GM18507 (cell line): Measurements from ENCODE around the gene CELF4.

Experiments used
- DNase-seq: peaks from one replicate; pipeline ENCODE4 v3.0.0; 2011; ENCODE audit warnings: low read depth; ENCODE audit not compliant: insufficient read length; ENCODE audit errors: extremely low spot score
- FAIRE-seq: peaks from 2 replicates; lab custom pipeline; 2011; peaks lifted over from hg19 to GRCh38; lab: Jason Lieb, UNC

CELF4 gene

DNA sequence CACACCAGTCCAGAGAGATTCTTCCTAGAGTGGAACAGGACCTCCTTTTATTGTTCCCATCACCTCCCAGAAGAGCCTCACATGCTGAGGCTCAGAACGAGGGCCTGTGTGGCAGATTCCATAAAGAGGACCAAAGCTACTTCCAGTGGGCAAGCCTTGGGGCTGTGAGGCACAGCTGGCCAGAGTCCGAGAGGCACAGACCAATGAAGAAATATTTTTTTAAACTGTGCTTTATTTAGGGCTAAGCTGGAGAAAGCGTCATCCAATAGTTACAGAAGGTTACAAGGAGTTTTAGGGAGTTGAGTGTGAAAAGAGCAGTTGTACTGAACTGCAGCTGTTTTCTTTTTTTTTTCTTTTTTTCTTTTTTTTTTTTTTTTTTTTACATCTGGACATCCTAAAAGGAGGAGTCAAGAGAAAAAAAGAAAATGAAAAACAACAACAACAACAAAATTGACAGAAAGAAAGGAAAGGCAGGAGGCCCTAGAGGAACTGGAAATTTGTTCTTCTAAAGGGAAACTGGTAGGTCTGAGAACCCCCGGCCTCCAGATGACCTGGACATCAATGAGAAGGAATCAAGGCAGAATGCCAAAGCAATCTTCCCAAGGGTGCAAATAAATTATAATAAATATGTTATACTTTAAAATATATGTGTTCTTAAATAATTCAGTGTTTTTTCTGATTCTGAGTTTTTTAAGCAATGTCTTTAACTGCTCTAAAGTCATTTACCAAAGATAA, 322.6 kb downstream of the CELF4 start:
- FAIRE-seq (no peak), DNase-seq (no peak)

- DNase-seq (no peak), FAIRE-seq (no peak)
Observed at GRCh38 chr18:37242091-37242490, 323.5 kb downstream of the CELF4 start.

- FAIRE-seq (no peak), DNase-seq (no peak)
Observed at GRCh38 chr18:37238282-37239108, 327.1 kb downstream of the CELF4 start.

DNA sequence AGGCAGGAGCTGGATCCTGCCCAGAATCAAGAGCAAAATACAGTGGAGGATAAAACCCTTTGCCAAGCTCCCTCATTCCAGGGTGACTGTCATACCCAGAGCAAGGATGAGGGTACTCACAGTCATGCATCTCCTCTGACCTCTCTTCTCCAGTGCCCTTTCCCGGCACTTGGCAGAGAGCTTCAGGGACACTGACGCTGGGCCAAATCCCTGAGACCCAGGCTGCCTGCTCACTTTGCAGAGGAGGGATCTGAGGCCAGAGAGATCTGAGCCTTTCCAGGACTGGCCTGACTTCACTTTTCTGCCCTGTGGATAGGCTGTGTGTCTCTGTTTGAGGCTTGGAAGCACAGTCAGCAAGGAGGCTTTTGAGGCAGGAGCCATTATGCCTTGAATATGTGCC, 330.0 kb downstream of the CELF4 start:
- FAIRE-seq (no peak), DNase-seq (no peak)

DNA sequence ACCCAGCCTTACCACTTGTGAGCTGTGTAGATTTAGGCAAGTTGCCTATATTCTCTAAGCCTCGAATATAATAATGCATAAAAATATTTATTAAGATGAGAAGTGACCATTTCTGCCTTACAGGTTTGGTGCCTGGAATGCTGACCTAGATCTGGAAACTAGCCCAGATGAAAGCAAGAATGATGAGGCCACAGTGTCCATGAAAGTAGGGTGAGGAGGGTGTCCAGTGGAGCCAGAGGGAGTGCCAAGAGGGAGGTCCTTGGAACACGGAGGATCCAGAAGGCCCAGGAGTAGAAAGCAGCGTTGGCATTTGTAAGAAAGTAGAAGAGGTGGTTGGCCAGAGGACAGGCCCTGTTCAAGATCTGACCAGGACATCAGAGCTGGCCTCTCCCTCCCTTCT, 334.3 kb downstream of the CELF4 start:
- no peak for FAIRE-seq
- no peak for DNase-seq

GRCh38 chr18:37230768-37231167, 334.8 kb downstream of the CELF4 start:
- no peak for DNase-seq
- FAIRE-seq: no peak

DNA sequence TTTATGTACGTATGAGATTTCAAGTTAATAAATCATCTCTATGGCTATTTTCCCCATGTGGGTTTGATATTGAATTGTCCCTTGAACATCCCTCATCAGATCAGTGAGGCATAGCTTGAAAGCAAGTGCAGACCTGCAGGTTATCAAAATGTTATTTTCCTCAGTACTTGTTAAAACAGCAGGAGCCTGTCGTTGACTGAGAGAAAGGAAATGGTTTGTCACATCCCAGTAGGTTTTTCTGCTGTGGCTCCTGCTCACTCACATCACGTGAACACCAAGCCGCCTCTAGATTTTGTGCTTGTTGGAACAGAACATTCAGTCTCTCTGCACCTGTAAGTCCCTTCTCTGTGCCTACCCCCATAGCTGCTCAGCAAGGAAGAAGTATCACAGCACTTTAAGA, 340.3 kb downstream of the CELF4 start:
- FAIRE-seq (no peak), DNase-seq (no peak)

DNA sequence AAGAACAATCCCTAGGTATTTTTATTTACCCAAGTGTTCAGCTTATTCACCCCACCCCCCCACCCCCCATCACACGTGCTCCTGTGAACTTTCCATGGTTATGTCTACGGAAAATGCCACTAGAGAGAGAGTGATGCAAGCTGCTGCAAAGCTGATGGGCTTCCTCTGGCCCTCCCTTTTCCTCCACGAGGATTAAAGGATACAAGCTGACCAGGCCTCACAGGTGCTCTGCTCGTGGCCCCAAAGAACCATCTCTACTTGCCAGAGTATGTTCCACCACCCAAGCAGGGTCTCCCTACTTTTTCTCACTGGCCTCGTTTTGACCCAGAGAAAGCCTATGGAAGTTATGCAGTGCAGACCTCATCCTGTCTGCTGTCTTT, 342.6 kb downstream of the CELF4 start:
- FAIRE-seq (no peak), DNase-seq (no peak)

DNA sequence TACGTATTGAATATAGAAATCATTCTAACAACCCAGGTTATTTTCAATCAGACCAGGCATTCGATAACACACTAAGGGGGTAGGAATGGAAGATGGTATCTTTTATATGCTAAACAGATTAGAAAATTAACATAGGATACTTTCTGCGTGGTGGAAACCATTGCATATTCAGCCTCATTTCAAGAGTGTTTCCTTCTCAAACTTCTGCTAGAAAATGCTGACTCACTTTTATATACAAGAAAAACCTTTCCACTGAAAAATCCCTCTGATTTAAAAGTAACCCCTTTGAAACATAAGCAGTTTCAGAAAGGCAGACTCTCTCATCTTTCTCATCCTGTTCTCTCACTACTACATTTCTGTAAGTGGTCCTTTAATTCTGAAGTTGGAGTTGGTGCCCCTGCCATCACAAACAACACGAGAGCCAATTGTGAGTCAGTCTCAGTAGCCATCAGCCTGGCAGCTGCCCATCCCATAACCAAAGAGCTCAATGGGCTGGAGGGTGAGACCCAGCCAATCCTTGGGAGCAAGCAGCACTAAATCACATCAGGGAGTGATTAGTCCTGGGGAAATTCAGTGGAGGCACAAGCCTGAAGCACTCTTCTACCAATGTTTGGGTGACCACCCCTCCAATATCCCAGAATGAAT, 343.1 kb downstream of the CELF4 start:
- FAIRE-seq: no peak
- no peak for DNase-seq

DNA sequence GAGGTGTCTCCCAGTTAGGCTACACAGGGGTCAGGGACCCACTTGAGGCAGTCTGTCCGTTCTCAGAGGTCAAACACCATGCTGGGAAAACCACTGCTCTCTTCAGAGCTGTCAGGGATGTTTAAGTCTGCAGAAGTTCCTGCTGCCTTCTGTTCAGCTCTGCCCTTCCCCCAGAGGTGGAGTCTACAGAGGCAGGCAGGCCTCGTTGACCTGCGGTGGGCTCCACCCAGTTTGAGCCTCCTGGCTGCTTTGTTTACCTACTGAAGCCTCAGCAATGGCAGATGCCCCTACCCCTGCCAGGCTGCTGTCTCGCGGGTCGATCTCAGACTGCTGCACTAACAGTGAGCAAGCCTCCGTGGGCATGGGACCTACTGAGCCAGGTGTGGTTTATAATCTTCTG, 346.3 kb downstream of the CELF4 start:
- DNase-seq (no peak), FAIRE-seq (no peak)

DNA sequence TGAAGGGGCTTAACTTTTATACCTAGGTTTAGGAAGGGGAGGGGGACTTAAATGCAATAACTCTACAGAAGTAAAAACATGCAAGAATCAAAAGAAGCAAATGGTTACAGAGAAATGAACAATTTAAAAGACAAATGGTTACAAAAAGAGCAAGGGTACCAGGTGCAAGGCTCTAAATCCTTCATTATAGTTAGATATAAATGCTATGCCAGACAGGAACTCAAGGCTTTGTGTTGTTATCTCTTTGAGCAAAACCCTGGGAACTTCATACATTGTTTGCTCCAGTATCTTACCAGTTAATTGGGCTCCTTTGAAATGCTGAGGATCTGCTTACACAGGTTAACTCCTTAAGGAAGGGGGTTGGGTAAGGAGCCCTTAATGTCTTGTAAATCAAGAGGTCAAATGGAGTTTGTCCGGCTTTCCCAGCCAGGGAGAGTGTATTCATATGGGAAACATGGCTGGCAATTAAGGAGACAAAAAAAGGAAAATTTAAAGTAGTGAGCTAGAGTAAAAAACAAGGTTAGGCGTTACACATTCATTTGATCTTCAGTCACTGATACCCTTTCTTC, 347.5 kb downstream of the CELF4 start:
- DNase-seq (no peak), FAIRE-seq (no peak)

DNA sequence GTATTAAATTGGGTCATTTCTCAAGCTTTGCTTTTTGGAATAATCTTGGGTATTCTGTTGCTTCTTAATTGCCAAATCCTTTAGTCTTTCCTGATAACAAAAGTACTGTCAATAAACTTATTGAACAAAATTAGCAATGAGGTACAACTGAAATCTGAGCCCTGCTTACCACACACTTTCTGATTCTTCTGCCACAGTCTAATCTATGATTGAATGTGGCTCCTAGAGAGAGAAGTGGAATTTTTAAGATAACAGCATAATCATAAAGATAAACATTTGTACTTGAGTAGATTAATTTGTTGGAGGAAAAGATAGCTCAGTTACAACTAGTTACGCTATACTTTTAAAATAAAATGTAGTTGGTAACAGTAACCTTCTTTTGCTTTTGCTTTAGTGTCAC, 354.8 kb downstream of the CELF4 start:
- DNase-seq (no peak), FAIRE-seq (peak; percentile 5)

- FAIRE-seq (no peak), DNase-seq (no peak)
Observed at GRCh38 chr18:37207343-37207742, 358.3 kb downstream of the CELF4 start.

DNA sequence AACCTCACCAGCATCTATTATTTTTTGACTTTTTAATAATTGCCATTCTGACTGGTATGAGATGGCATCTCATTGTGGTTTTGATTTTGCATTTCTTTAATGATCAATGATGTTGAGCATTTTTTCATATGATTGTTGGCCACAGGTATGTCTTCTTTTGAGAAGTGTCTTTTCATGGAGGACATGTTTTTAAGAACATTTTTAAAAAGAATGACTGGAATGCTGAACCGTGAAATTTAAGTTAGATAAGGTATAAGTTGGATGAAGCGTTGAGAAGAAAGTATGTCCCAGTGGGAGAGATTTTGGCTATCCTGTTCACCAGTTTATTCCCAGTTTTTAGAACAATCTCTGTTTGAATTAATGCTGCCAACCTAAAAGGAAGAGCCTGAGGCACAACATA, 365.9 kb downstream of the CELF4 start:
- no peak for FAIRE-seq
- no peak for DNase-seq
